Activated naive CD8-positive, alpha-beta T cell treated with anti-CD3 and anti-CD28 coated beads, Interleukin-2, amount 10 ng/mL, durations not matched to agents 7 days and 5 days (primary cell): ENCODE measurements around the gene BRME1. TPM values are rescaled to one million over a fixed set of nuclear protein-coding genes. Genes with fewer than 3 reads are reported as not detected.

Source experiments
- ATAC-seq: fragments of 150-1000 bp; cut with Tn5 transposase; one replicate; pipeline ENCODE4 v1.10.0; 2021; ENCODE audit warnings: low read depth, moderate library complexity
- POLR2A ChIA-PET: fragments of 350-600 bp; sonication (Branson Sonifier 250); formaldehyde crosslinking; loops from one replicate; lab custom pipeline; 2021; ENCODE audit warnings: antibody characterized with exemption; lab: Charles Lee
- DNase-seq: peaks from one replicate; pipeline ENCODE4 v3.0.0; 2021
- H3K27ac Mint-ChIP-seq: one replicate; pipeline ENCODE4 v1.8.0; 2022; ENCODE audit warnings: mild to moderate bottlenecking, mixed read lengths
- H3K27me3 Mint-ChIP-seq: one replicate; pipeline ENCODE4 v1.8.0; 2022; ENCODE audit warnings: mild to moderate bottlenecking, moderate library complexity, mixed read lengths
- H3K36me3 Mint-ChIP-seq: one replicate; pipeline ENCODE4 v1.8.0; 2021; ENCODE audit warnings: mild to moderate bottlenecking, mixed read lengths
- H3K4me1 Mint-ChIP-seq: one replicate; pipeline ENCODE4 v1.8.0; 2021; ENCODE audit warnings: mixed read lengths
- H3K4me3 Mint-ChIP-seq: one replicate; pipeline ENCODE4 v1.8.0; 2022; ENCODE audit warnings: mild to moderate bottlenecking, moderate library complexity, mixed read lengths
- H3K9me3 Mint-ChIP-seq: one replicate; pipeline ENCODE4 v1.8.0; 2021; ENCODE audit warnings: mixed read lengths
- total RNA-seq, 2 experiments: library from RNA; stranded (reverse); gene quantifications; one replicate each; pipeline ENCODE4 v1.2.3, GENCODE V29; 2021

BRME1 gene
- total RNA-seq, 2 experiments from 2014 or later = 5.5 to 7.2 TPM

GRCh38 chr19:13868663-13869062 lies 37.3 kb downstream of the BRME1 start:
- no peaks in the 10 kb centered on the region for H3K9me3 Mint-ChIP-seq
- DNase-seq (no peak), ATAC-seq (no peak)
- H3K4me1 Mint-ChIP-seq = peaks cover 21% of the 10 kb centered on the region
- H3K36me3 Mint-ChIP-seq = no peaks in the 10 kb centered on the region
- POLR2A ChIA-PET = interaction anchor here (0.5 kb wide), 1 partner anchor 104 kb away, joined by 5 read pairs; the partner anchor contains the start of gene MRI1
- no peak overlapping the region for H3K4me3 Mint-ChIP-seq
- peaks cover 28% of the 10 kb centered on the region for H3K27me3 Mint-ChIP-seq
- H3K27ac Mint-ChIP-seq = no peak overlapping the region

- H3K36me3 Mint-ChIP-seq = no peaks in the 10 kb centered on the region
- H3K4me3 Mint-ChIP-seq = peak overlapping the region; percentile 43
- DNase-seq (no peak), ATAC-seq (no peak)
- POLR2A ChIA-PET = interaction anchor here (0.5 to 6.6 kb wide), 5 partner anchors 25 to 207 kb away, joined by 3 to 94 read pairs (median 3); no protein-coding TSS in a partner anchor
- peaks cover 19% of the 10 kb centered on the region for H3K27me3 Mint-ChIP-seq
- peak overlapping the region; percentile 13 for H3K27ac Mint-ChIP-seq
- peaks cover 33% of the 10 kb centered on the region for H3K4me1 Mint-ChIP-seq
- no peaks in the 10 kb centered on the region for H3K9me3 Mint-ChIP-seq
Observed at GRCh38 chr19:13866463-13867046, 39.4 kb downstream of the BRME1 start.

GRCh38 chr19:13865571-13866462 lies 40.1 kb downstream of the BRME1 start:
- Mint-ChIP-seq H3K27me3 (peaks cover 18% of the 10 kb centered on the region), H3K9me3 (no peaks in the 10 kb centered on the region), H3K36me3 (no peaks in the 10 kb centered on the region), H3K4me3 (peak overlapping the region; percentile 43), H3K27ac (peak overlapping the region; percentile 13), H3K4me1 (peaks cover 39% of the 10 kb centered on the region)
- ATAC-seq = no peak
- POLR2A ChIA-PET = interaction anchor here (0.5 to 6.6 kb wide), 6 partner anchors 24 to 224 kb away, joined by 3 to 94 read pairs (median 3); no protein-coding TSS in a partner anchor
- peak; percentile 62 for DNase-seq

GRCh38 chr19:13864667-13865570 lies 41.0 kb downstream of the BRME1 start:
- H3K27ac Mint-ChIP-seq = peak overlapping the region; percentile 9
- DNase-seq = no peak
- POLR2A ChIA-PET = interaction anchor here (1.0 to 6.6 kb wide), 4 partner anchors 19 to 209 kb away, joined by 3 to 94 read pairs (median 4); no protein-coding TSS in a partner anchor
- H3K9me3 Mint-ChIP-seq = no peaks in the 10 kb centered on the region
- peaks cover 40% of the 10 kb centered on the region for H3K4me1 Mint-ChIP-seq
- ATAC-seq = no peak
- H3K36me3 Mint-ChIP-seq = no peaks in the 10 kb centered on the region
- H3K27me3 Mint-ChIP-seq = peaks cover 18% of the 10 kb centered on the region
- peak overlapping the region; percentile 68 for H3K4me3 Mint-ChIP-seq

- H3K9me3 Mint-ChIP-seq = no peaks in the 10 kb centered on the region
- H3K4me1 Mint-ChIP-seq = peaks cover 45% of the 10 kb centered on the region
- DNase-seq = no peak
- no peak for ATAC-seq
- POLR2A ChIA-PET = interaction anchor here (0.6 to 6.6 kb wide), 9 partner anchors 18 to 272 kb away, joined by 3 to 94 read pairs (median 5); partner anchors contain the start of gene ASF1B
- peak overlapping the region; percentile 68 for H3K4me3 Mint-ChIP-seq
- no peaks in the 10 kb centered on the region for H3K36me3 Mint-ChIP-seq
- peaks cover 18% of the 10 kb centered on the region for H3K27me3 Mint-ChIP-seq
- peak overlapping the region; percentile 9 for H3K27ac Mint-ChIP-seq
Observed at GRCh38 chr19:13864046-13864666, 41.8 kb downstream of the BRME1 start.

- H3K4me1 Mint-ChIP-seq = peaks cover 42% of the 10 kb centered on the region
- H3K4me3 Mint-ChIP-seq = peak overlapping the region; percentile 95
- peak overlapping the region; percentile 95 for H3K27ac Mint-ChIP-seq
- H3K9me3 Mint-ChIP-seq = no peaks in the 10 kb centered on the region
- no peaks in the 10 kb centered on the region for H3K36me3 Mint-ChIP-seq
- POLR2A ChIA-PET = interaction anchor here (0.6 to 6.6 kb wide), 18 partner anchors 9 to 190 kb away, joined by 3 to 94 read pairs (median 10); partner anchors contain the start of genes C19orf53, MRI1 and ZSWIM4
- DNase-seq (peak; percentile 93), ATAC-seq (peak; percentile 93)
- H3K27me3 Mint-ChIP-seq = peaks cover 18% of the 10 kb centered on the region
Observed at GRCh38 chr19:13861714-13862531, 44.0 kb downstream of the BRME1 start.

GRCh38 chr19:13861392-13861713 lies 44.6 kb downstream of the BRME1 start:
- Mint-ChIP-seq H3K27ac (peak overlapping the region; percentile 95), H3K4me1 (peaks cover 38% of the 10 kb centered on the region), H3K27me3 (peaks cover 14% of the 10 kb centered on the region), H3K4me3 (peak overlapping the region; percentile 95), H3K36me3 (no peaks in the 10 kb centered on the region), H3K9me3 (no peaks in the 10 kb centered on the region)
- POLR2A ChIA-PET = interaction anchor here (0.9 to 6.6 kb wide), 13 partner anchors 8 to 188 kb away, joined by 3 to 94 read pairs (median 12); partner anchors contain the start of genes C19orf53, MRI1 and ZSWIM4
- DNase-seq (no peak), ATAC-seq (peak; percentile 8)

GRCh38 chr19:13860679-13861391 lies 45.1 kb downstream of the BRME1 start:
- H3K4me3 Mint-ChIP-seq = peak overlapping the region; percentile 95
- H3K4me1 Mint-ChIP-seq = peaks cover 36% of the 10 kb centered on the region
- H3K9me3 Mint-ChIP-seq = no peaks in the 10 kb centered on the region
- DNase-seq (no peak), ATAC-seq (no peak)
- H3K27me3 Mint-ChIP-seq = peaks cover 11% of the 10 kb centered on the region
- POLR2A ChIA-PET = interaction anchor here (0.6 to 6.6 kb wide), 13 partner anchors 8 to 307 kb away, joined by 3 to 94 read pairs (median 12); partner anchors contain the start of genes C19orf53, MRI1 and ZSWIM4
- no peaks in the 10 kb centered on the region for H3K36me3 Mint-ChIP-seq
- H3K27ac Mint-ChIP-seq = peak overlapping the region; percentile 95

- Mint-ChIP-seq H3K27me3 (peaks cover 12% of the 10 kb centered on the region), H3K36me3 (no peaks in the 10 kb centered on the region), H3K4me1 (peaks cover 34% of the 10 kb centered on the region), H3K27ac (no peak overlapping the region), H3K9me3 (no peaks in the 10 kb centered on the region), H3K4me3 (no peak overlapping the region)
- POLR2A ChIA-PET = interaction anchor here (0.6 to 4.4 kb wide), 6 partner anchors 12 to 214 kb away, joined by 3 to 47 read pairs (median 4); no protein-coding TSS in a partner anchor
- no peak for ATAC-seq
- no peak for DNase-seq
Observed at GRCh38 chr19:13859361-13859880, 46.5 kb downstream of the BRME1 start.

GRCh38 chr19:13856497-13856896 lies 49.4 kb downstream of the BRME1 start:
- H3K27ac Mint-ChIP-seq = peak overlapping the region; percentile 54
- DNase-seq (no peak), ATAC-seq (no peak)
- POLR2A ChIA-PET = interaction anchor here (0.8 to 1.5 kb wide), 4 partner anchors 9 to 82 kb away, joined by 3 read pairs; no protein-coding TSS in a partner anchor
- H3K4me3 Mint-ChIP-seq = no peak overlapping the region
- no peaks in the 10 kb centered on the region for H3K36me3 Mint-ChIP-seq
- H3K27me3 Mint-ChIP-seq = peaks cover 3% of the 10 kb centered on the region
- H3K9me3 Mint-ChIP-seq = no peaks in the 10 kb centered on the region
- H3K4me1 Mint-ChIP-seq = peaks cover 14% of the 10 kb centered on the region
